KOPT-K1 (cell line): Measurements from ENCODE around the gene PHOX2B.

Experiments
- H3K27ac ChIP-seq: fragments of 200-600 bp; sonication (generic); 2 replicates; pipeline ENCODE4 v1.5.1; 2016; ENCODE audit warnings: antibody characterized with exemption, mild to moderate bottlenecking, low read depth, low read length; ENCODE audit not compliant: poor library complexity, severe bottlenecking
- H3K36me3 ChIP-seq: fragments of 200-600 bp; sonication (generic); 2 replicates; pipeline ENCODE4 v1.5.1; 2017; ENCODE audit warnings: antibody characterized with exemption, mild to moderate bottlenecking, low read length, moderate library complexity; ENCODE audit not compliant: insufficient read depth
- H3K9me3 ChIP-seq: fragments of 200-600 bp; sonication (generic); 2 replicates; pipeline ENCODE4 v1.5.1; 2017; ENCODE audit warnings: antibody characterized with exemption, low read length, mild to moderate bottlenecking; ENCODE audit not compliant: insufficient read depth, poor library complexity, severe bottlenecking

The PHOX2B gene

DNA sequence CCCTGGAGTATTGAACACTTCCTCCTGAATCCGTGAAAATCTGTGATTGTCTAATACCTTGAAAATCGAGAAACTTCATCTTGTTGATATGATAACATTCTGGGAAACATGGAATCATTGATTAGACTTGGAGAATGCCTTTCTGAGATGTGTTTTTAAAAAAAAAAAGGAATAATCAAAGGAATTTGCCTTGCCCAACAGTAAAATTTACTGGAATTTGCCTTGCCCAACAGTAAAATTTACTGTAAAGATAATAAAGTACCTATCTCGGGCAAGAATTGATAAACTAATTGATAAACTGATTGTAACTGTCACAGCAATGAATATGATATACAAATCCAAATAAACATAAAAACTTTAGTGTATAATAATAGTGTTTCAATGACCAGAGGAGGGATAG lies 44.7 kb downstream of the PHOX2B start:
- Histone ChIP-seq H3K9me3 (no peaks in the 10 kb centered on the region), H3K27ac (no peak overlapping the region), H3K36me3 (no peaks in the 10 kb centered on the region)

DNA sequence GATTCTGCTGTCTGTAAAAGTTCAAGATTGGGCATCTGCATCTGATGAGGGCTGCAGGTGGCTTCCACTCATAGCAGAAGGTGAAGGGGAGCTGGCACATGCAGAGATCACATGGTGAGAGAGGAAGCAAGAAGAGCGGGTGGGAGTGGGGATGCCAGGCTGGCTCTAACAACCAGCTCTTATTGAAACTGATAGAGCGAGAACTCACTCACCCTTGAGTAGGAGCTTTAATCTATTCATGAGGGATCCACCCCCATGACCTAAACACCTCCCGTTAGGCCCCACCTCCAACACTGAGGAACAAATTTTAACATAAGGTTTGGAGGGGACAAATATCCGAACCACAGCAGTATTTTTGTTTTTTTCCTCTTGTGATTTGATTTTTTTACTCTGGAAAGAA lies 45.8 kb downstream of the PHOX2B start:
- H3K36me3 ChIP-seq: no peaks in the 10 kb centered on the region
- H3K27ac ChIP-seq: no peak overlapping the region
- H3K9me3 ChIP-seq: no peaks in the 10 kb centered on the region

DNA sequence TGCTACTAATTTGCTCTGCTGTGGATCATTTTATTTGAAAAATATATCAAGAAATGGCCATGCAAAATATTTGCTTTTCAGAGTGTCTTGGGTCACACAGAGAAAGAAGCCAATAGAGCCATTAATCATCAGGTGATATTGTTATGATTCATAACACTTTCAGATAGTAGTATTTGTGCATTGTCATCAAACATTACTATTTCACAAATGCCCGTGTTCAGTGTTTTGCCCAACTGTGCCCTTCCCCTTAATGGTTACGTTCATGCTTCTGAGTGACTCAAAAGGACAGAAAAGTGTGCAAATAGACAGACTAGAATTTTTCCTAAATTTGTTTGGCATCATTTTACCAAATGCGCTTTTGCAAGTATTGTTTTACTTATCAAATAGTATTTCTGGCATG lies 46.5 kb downstream of the PHOX2B start:
- no peaks in the 10 kb centered on the region for H3K36me3 ChIP-seq
- H3K9me3 ChIP-seq: no peaks in the 10 kb centered on the region
- no peak overlapping the region for H3K27ac ChIP-seq

DNA sequence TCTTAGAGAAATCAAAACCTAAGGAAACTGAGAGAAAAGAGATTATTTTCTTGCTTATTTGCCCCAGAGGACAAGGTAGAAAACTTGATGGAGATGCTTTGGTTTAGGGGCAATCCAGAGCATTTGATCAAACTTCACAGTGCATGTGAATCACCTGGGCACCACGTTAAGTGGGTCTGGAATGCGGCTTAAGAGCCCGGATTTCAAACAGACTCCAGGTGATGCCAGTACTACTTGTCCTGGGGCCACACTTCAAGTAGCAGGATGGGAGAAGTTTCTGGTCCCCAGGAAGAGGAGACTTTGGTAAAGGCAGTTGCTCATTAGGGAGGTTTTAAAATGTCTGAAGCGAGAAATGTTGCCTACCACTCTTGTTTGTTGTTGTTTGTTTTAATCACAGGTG lies 51.8 kb downstream of the PHOX2B start:
- no peak overlapping the region for H3K27ac ChIP-seq
- no peaks in the 10 kb centered on the region for H3K9me3 ChIP-seq
- no peaks in the 10 kb centered on the region for H3K36me3 ChIP-seq

DNA sequence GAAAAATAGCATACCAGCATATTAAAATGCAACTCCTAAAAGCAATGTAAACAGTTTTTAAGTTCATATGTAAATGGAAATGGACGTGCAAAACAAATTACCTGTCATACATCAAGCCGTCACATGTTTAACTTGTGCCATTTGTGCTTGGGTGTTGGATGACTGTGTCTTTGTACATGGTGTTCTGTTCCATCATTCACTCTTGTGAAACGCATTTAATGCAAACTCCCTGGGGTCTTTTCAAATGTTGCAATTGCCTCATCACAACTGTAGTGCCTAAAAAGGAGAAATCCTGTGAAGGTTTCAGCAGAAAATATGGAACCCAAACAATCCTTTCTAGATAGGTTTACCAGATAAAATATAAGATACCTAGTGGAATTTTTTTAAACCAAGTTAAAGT lies 52.4 kb downstream of the PHOX2B start:
- Histone ChIP-seq H3K36me3 (no peaks in the 10 kb centered on the region), H3K9me3 (no peaks in the 10 kb centered on the region), H3K27ac (no peak overlapping the region)
